Panc1 (cell line): Measurements from ENCODE around the gene ARL2BP.

Source experiments
- CTCF ChIP-seq: fragments of 450-650 bp; IDR thresholded peaks from 2 replicates; pipeline ENCODE4 v1.5.1; 2017; ENCODE audit warnings: mild to moderate bottlenecking
- POLR2AphosphoS5 ChIP-seq: IDR thresholded peaks from 2 replicates; pipeline ENCODE4 v1.6.1; 2012; ENCODE audit warnings: mild to moderate bottlenecking, low read depth, low read length, moderate library complexity
- REST ChIP-seq, 2 experiments: IDR thresholded peaks; 2 replicates each; pipeline ENCODE4 v1.6.1; 2011 to 2012; ENCODE audit warnings: low read depth in 2 of 2, control low read depth in 1 of 2, low read length in 1 of 2, mild to moderate bottlenecking in 1 of 2, moderate library complexity in 1 of 2; ENCODE audit not compliant: insufficient read depth in 1 of 2
- SIN3A ChIP-seq: IDR thresholded peaks from 2 replicates; pipeline ENCODE4 v1.6.1; 2012; ENCODE audit warnings: low read depth, mild to moderate bottlenecking, low read length, moderate library complexity, borderline replicate concordance; ENCODE audit not compliant: insufficient read depth
- TCF7L2 ChIP-seq: IDR thresholded peaks from 2 replicates; pipeline ENCODE4 v1.6.1; 2011; ENCODE audit warnings: mild to moderate bottlenecking, low read depth, low read length, inconsistent platforms

- TF ChIP-seq CTCF (no peak), POLR2AphosphoS5 (no peak), REST (IDR thresholded peaks at IDR 0.05; ENCODE audit: insufficient read depth in 1 of 2, low read depth in 2 of 2, low read length in 1 of 2) (no peak), SIN3A (no peak), TCF7L2 (no peak)
Observed at GRCh38 chr16:57258910-57259475, 13.9 kb downstream of the ARL2BP start.
